ENCODE data around the gene TRIM52. TPM values are rescaled to one million over a fixed set of nuclear protein-coding genes. Genes with fewer than 3 reads are reported as not detected.

TRIM52 gene
- total and polyA plus RNA-seq, 9 of the 15 experiments (the other 6 are each of a cell fraction or from before 2014, with no cell fraction given) = 3.3 to 21.9 (median 13.5) TPM

DNA sequence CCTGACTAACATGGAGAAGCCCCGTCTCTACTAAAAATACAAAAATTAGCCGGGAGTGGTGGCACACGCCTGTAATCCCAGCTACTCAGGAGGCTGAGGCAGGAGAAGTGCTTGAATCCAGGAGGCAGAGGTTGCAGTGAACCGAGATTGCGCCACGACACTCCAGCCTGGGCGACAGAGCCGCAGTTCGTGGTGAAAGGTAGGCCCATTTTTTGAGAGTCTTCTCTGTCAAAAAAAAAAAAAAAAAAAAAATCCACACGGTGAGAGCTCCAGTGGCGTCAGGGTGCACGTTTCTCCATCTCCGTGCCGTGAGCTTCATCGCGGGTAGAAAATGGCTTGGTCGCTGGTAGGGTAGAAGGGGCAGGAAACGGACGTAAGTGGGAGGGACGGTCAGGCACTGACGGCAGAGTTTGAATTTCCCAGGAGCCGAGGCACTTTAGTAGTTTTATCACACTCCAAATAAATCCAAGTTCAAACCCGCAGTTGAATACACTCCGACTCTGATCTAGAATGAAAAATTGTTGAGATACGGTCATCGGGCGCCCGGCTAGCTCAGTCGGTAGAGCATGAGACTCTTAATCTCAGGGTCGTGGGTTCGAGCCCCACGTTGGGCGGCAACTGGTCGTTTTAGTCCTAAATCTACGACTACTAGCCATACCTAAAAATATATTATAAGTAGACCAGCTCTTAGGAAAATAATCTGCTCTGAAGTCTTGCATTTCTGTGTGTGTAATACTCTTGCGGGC lies 53.6 kb downstream of the TRIM52 start (continued):
- TF ChIP-seq, protein P1, sequence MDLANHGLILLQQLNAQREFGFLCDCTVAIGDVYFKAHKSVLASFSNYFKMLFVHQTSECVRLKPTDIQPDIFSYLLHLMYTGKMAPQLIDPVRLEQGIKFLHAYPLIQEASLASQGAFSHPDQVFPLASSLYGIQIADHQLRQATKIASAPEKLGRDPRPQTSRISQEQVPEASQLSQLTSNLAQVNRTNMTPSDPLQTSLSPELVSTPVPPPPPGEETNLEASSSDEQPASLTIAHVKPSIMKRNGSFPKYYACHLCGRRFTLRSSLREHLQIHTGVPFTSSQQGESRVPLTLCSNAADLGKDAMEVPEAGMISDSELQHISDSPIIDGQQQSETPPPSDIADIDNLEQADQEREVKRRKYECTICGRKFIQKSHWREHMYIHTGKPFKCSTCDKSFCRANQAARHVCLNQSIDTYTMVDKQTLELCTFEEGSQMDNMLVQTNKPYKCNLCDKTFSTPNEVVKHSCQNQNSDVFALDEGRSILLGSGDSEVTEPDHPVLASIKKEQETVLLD (IDR thresholded peaks at IDR 0.05) = no peak
- TF ChIP-seq, protein P2, sequence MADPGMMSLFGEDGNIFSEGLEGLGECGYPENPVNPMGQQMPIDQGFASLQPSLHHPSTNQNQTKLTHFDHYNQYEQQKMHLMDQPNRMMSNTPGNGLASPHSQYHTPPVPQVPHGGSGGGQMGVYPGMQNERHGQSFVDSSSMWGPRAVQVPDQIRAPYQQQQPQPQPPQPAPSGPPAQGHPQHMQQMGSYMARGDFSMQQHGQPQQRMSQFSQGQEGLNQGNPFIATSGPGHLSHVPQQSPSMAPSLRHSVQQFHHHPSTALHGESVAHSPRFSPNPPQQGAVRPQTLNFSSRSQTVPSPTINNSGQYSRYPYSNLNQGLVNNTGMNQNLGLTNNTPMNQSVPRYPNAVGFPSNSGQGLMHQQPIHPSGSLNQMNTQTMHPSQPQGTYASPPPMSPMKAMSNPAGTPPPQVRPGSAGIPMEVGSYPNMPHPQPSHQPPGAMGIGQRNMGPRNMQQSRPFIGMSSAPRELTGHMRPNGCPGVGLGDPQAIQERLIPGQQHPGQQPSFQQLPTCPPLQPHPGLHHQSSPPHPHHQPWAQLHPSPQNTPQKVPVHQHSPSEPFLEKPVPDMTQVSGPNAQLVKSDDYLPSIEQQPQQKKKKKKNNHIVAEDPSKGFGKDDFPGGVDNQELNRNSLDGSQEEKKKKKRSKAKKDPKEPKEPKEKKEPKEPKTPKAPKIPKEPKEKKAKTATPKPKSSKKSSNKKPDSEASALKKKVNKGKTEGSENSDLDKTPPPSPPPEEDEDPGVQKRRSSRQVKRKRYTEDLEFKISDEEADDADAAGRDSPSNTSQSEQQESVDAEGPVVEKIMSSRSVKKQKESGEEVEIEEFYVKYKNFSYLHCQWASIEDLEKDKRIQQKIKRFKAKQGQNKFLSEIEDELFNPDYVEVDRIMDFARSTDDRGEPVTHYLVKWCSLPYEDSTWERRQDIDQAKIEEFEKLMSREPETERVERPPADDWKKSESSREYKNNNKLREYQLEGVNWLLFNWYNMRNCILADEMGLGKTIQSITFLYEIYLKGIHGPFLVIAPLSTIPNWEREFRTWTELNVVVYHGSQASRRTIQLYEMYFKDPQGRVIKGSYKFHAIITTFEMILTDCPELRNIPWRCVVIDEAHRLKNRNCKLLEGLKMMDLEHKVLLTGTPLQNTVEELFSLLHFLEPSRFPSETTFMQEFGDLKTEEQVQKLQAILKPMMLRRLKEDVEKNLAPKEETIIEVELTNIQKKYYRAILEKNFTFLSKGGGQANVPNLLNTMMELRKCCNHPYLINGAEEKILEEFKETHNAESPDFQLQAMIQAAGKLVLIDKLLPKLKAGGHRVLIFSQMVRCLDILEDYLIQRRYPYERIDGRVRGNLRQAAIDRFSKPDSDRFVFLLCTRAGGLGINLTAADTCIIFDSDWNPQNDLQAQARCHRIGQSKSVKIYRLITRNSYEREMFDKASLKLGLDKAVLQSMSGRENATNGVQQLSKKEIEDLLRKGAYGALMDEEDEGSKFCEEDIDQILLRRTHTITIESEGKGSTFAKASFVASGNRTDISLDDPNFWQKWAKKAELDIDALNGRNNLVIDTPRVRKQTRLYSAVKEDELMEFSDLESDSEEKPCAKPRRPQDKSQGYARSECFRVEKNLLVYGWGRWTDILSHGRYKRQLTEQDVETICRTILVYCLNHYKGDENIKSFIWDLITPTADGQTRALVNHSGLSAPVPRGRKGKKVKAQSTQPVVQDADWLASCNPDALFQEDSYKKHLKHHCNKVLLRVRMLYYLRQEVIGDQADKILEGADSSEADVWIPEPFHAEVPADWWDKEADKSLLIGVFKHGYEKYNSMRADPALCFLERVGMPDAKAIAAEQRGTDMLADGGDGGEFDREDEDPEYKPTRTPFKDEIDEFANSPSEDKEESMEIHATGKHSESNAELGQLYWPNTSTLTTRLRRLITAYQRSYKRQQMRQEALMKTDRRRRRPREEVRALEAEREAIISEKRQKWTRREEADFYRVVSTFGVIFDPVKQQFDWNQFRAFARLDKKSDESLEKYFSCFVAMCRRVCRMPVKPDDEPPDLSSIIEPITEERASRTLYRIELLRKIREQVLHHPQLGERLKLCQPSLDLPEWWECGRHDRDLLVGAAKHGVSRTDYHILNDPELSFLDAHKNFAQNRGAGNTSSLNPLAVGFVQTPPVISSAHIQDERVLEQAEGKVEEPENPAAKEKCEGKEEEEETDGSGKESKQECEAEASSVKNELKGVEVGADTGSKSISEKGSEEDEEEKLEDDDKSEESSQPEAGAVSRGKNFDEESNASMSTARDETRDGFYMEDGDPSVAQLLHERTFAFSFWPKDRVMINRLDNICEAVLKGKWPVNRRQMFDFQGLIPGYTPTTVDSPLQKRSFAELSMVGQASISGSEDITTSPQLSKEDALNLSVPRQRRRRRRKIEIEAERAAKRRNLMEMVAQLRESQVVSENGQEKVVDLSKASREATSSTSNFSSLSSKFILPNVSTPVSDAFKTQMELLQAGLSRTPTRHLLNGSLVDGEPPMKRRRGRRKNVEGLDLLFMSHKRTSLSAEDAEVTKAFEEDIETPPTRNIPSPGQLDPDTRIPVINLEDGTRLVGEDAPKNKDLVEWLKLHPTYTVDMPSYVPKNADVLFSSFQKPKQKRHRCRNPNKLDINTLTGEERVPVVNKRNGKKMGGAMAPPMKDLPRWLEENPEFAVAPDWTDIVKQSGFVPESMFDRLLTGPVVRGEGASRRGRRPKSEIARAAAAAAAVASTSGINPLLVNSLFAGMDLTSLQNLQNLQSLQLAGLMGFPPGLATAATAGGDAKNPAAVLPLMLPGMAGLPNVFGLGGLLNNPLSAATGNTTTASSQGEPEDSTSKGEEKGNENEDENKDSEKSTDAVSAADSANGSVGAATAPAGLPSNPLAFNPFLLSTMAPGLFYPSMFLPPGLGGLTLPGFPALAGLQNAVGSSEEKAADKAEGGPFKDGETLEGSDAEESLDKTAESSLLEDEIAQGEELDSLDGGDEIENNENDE (IDR thresholded peaks at IDR 0.05; ENCODE audit: low read depth, low read length) = no peak
- TF ChIP-seq TFAM (CRISPR knock-in tag; conservative IDR thresholded peaks at IDR 0.05) = no peak
- TF ChIP-seq, protein P3, sequence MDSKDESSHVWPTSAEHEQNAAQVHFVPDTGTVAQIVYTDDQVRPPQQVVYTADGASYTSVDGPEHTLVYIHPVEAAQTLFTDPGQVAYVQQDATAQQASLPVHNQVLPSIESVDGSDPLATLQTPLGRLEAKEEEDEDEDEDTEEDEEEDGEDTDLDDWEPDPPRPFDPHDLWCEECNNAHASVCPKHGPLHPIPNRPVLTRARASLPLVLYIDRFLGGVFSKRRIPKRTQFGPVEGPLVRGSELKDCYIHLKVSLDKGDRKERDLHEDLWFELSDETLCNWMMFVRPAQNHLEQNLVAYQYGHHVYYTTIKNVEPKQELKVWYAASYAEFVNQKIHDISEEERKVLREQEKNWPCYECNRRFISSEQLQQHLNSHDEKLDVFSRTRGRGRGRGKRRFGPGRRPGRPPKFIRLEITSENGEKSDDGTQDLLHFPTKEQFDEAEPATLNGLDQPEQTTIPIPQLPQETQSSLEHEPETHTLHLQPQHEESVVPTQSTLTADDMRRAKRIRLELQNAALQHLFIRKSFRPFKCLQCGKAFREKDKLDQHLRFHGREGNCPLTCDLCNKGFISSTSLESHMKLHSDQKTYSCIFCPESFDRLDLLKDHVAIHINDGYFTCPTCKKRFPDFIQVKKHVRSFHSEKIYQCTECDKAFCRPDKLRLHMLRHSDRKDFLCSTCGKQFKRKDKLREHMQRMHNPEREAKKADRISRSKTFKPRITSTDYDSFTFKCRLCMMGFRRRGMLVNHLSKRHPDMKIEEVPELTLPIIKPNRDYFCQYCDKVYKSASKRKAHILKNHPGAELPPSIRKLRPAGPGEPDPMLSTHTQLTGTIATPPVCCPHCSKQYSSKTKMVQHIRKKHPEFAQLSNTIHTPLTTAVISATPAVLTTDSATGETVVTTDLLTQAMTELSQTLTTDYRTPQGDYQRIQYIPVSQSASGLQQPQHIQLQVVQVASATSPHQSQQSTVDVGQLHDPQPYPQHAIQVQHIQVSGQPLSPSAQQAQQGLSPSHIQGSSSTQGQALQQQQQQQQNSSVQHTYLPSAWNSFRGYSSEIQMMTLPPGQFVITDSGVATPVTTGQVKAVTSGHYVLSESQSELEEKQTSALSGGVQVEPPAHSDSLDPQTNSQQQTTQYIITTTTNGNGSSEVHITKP (IDR thresholded peaks at IDR 0.05; ENCODE audit: partially characterized antibody) = no peak
- TF ChIP-seq ILF3 (IDR thresholded peaks at IDR 0.05; ENCODE audit: borderline replicate concordance) = 0 out of 2 replicates have a peak, but pooled peaks have one; percentile 52
- TF ChIP-seq, protein P4, sequence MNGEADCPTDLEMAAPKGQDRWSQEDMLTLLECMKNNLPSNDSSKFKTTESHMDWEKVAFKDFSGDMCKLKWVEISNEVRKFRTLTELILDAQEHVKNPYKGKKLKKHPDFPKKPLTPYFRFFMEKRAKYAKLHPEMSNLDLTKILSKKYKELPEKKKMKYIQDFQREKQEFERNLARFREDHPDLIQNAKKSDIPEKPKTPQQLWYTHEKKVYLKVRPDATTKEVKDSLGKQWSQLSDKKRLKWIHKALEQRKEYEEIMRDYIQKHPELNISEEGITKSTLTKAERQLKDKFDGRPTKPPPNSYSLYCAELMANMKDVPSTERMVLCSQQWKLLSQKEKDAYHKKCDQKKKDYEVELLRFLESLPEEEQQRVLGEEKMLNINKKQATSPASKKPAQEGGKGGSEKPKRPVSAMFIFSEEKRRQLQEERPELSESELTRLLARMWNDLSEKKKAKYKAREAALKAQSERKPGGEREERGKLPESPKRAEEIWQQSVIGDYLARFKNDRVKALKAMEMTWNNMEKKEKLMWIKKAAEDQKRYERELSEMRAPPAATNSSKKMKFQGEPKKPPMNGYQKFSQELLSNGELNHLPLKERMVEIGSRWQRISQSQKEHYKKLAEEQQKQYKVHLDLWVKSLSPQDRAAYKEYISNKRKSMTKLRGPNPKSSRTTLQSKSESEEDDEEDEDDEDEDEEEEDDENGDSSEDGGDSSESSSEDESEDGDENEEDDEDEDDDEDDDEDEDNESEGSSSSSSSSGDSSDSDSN (IDR thresholded peaks at IDR 0.05; ENCODE audit: borderline replicate concordance in 1 of 2, low read depth in 2 of 2, low read length in 2 of 2) = no peak
